Measurements from ENCODE around the gene ADGRL2.
"Not testable (repeated sequence)": the region's sequence is repeated elsewhere in the genome, so short reads cannot be mapped to it uniquely, and the experiment has no call there.

ADGRL2 gene

DNA sequence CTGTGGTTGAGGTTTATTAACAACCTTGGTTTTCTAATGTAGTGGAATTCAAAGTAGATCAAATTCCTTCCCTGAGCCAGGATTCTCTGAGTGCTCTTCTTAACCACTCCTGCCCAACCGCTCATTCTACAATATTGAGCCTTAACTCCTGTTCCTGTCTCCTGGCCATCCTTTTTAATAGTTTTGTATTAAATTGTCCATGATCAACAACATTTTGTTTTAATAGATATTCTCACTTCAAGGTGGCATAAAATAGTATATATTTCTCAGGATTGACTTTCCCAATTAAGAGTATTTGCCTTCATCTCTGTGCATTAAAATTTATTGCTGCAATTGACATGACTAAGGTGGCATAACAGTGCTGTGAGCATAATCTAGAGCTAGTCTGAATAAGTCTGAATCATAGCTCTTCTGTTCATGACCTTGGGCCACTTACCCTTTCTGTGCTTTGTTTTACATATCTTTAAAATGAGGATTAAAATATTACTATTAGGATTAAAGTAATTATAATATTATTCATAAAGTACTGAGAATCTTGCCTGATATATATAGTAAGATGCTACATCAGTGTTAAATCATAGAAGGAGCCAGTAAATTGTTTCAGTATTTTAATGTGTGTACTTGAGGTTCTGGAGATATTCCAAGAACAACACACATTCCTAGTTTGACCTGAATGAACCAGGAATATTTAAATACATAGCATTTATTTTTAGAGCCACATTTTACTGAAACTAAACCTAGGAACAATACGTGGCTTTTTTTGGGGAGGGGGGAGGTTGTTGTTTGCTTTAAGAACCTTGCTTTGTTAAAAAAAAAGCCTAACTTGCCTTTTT, 76.4 kb downstream of the ADGRL2 start:
- H3K4me3 ChIP-seq (ENCODE audit: low read depth in 1 of 2, low read length in 1 of 2), result no peak overlapping the region
- H3K4me1 ChIP-seq (ENCODE audit: control insufficient read depth in 1 of 2, insufficient read depth in 1 of 2, low read depth in 1 of 2, low read length in 1 of 2), result no peaks in the 10 kb centered on the region
- no peak overlapping the region for H3K27ac ChIP-seq
- H3K9me3 ChIP-seq, result no peaks in the 10 kb centered on the region
- TF ChIP-seq, protein P1, sequence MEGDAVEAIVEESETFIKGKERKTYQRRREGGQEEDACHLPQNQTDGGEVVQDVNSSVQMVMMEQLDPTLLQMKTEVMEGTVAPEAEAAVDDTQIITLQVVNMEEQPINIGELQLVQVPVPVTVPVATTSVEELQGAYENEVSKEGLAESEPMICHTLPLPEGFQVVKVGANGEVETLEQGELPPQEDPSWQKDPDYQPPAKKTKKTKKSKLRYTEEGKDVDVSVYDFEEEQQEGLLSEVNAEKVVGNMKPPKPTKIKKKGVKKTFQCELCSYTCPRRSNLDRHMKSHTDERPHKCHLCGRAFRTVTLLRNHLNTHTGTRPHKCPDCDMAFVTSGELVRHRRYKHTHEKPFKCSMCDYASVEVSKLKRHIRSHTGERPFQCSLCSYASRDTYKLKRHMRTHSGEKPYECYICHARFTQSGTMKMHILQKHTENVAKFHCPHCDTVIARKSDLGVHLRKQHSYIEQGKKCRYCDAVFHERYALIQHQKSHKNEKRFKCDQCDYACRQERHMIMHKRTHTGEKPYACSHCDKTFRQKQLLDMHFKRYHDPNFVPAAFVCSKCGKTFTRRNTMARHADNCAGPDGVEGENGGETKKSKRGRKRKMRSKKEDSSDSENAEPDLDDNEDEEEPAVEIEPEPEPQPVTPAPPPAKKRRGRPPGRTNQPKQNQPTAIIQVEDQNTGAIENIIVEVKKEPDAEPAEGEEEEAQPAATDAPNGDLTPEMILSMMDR (IDR thresholded peaks at IDR 0.05), result no peak
- no peaks in the 10 kb centered on the region for H3K36me3 ChIP-seq
- H3K27me3 ChIP-seq, result no peaks in the 10 kb centered on the region

DNA sequence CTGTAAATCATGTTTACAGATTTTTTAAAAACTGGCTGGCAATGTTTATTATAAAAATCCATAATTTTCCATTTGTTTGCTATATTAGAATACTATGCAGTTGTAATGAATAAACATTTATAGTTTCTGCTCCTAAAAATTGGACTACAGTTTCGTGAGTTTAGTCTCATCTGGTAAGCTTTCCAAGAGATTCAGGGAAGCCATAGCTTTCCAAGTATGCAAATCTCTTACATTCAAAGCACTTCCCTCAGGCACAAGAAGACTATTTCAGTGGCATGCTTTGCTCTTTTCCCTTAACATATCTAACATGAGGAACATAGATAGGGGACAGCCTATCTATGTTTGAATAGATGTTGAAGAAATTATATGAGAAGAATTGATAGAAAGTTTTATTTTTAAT, 77.2 kb downstream of the ADGRL2 start:
- H3K9me3 ChIP-seq, result no peaks in the 10 kb centered on the region
- no peak overlapping the region for H3K27ac ChIP-seq
- no peaks in the 10 kb centered on the region for H3K27me3 ChIP-seq
- H3K36me3 ChIP-seq, result no peaks in the 10 kb centered on the region
- TF ChIP-seq, protein P1 (IDR thresholded peaks at IDR 0.05), result no peak
- H3K4me3 ChIP-seq (ENCODE audit: low read depth in 1 of 2, low read length in 1 of 2), result no peak overlapping the region
- H3K4me1 ChIP-seq (ENCODE audit: control insufficient read depth in 1 of 2, insufficient read depth in 1 of 2, low read depth in 1 of 2, low read length in 1 of 2), result no peaks in the 10 kb centered on the region

GRCh38 chr1:81878538-81878937, 77.8 kb downstream of the ADGRL2 start:
- Histone ChIP-seq H3K36me3 (no peaks in the 10 kb centered on the region), H3K4me1 (ENCODE audit: control insufficient read depth in 1 of 2, insufficient read depth in 1 of 2, low read depth in 1 of 2, low read length in 1 of 2) (no peaks in the 10 kb centered on the region), H3K27me3 (no peaks in the 10 kb centered on the region), H3K27ac (no peak overlapping the region), H3K4me3 (ENCODE audit: low read depth in 1 of 2, low read length in 1 of 2) (no peak overlapping the region), H3K9me3 (no peaks in the 10 kb centered on the region)
- TF ChIP-seq, protein P1 (IDR thresholded peaks at IDR 0.05), result no peak

DNA sequence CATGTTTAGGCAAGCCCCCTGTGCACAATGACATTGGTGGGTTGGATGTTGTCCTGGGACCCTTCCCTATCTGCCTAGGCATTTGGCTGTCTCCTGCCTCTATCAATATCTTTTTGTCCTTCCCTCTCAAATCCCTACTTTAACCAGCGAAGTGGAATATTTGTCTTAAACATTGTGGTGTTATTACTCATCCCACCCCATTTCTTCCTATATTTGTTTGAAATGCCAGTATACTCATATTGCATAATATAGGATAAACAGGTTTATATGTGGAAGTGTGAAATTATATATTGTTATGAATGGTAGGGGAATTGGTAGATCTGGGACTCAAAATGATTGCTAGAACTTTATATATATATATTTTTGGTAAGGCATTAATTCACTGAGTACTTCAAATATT, 80.0 kb downstream of the ADGRL2 start:
- TF ChIP-seq, protein P1 (IDR thresholded peaks at IDR 0.05), result no peak
- Histone ChIP-seq H3K4me1 (ENCODE audit: control insufficient read depth in 1 of 2, insufficient read depth in 1 of 2, low read depth in 1 of 2, low read length in 1 of 2) (no peaks in the 10 kb centered on the region), H3K27ac (no peak overlapping the region), H3K9me3 (no peaks in the 10 kb centered on the region), H3K36me3 (no peaks in the 10 kb centered on the region), H3K4me3 (ENCODE audit: low read depth in 1 of 2, low read length in 1 of 2) (no peak overlapping the region), H3K27me3 (no peaks in the 10 kb centered on the region)

- Histone ChIP-seq H3K36me3 (no peaks in the 10 kb centered on the region), H3K4me3 (ENCODE audit: low read depth in 1 of 2, low read length in 1 of 2) (no peak overlapping the region), H3K27ac (no peak overlapping the region), H3K27me3 (no peaks in the 10 kb centered on the region), H3K9me3 (no peaks in the 10 kb centered on the region), H3K4me1 (ENCODE audit: control insufficient read depth in 1 of 2, insufficient read depth in 1 of 2, low read depth in 1 of 2, low read length in 1 of 2) (no peaks in the 10 kb centered on the region)
- TF ChIP-seq, protein P1 (IDR thresholded peaks at IDR 0.05), result no peak
Observed at GRCh38 chr1:81885291-81885690, 84.6 kb downstream of the ADGRL2 start.

GRCh38 chr1:81886292-81886691, 85.6 kb downstream of the ADGRL2 start:
- not testable (repeated sequence) for H3K4me3 ChIP-seq (ENCODE audit: low read depth in 1 of 2, low read length in 1 of 2); H3K27me3 ChIP-seq; H3K27ac ChIP-seq; H3K4me1 ChIP-seq (ENCODE audit: control insufficient read depth in 1 of 2, insufficient read depth in 1 of 2, low read depth in 1 of 2, low read length in 1 of 2); H3K36me3 ChIP-seq; H3K9me3 ChIP-seq
